MM.1S (cell line): ENCODE measurements around the gene THRA.

Experiments
- CTCF ChIP-seq: fragments of 300-600 bp; sonication (generic); IDR thresholded peaks from 2 replicates; pipeline ENCODE4 v1.5.1; 2016; ENCODE audit warnings: antibody characterized with exemption, low read length, mixed read lengths
- EZH2 ChIP-seq: fragments of 300-600 bp; sonication (generic); optimal IDR thresholded peaks from 2 replicates; pipeline ENCODE3; 2017; ENCODE audit warnings: low read depth, mild to moderate bottlenecking, antibody characterized with exemption, low read length, mixed read lengths
- EZH2phosphoT487 ChIP-seq: fragments of 300-600 bp; sonication (generic); IDR thresholded peaks from 2 replicates; pipeline ENCODE4 v1.6.1; 2018; ENCODE audit warnings: antibody characterized with exemption, low read length

- no peak for TF ChIP-seq CTCF
- no peak for TF ChIP-seq EZH2
- TF ChIP-seq EZH2phosphoT487 = no peak
Observed at GRCh38 chr17:40060887-40061608, 1.7 kb upstream of the THRA start.
